ENCODE results near the gene TUBGCP2.

DNA sequence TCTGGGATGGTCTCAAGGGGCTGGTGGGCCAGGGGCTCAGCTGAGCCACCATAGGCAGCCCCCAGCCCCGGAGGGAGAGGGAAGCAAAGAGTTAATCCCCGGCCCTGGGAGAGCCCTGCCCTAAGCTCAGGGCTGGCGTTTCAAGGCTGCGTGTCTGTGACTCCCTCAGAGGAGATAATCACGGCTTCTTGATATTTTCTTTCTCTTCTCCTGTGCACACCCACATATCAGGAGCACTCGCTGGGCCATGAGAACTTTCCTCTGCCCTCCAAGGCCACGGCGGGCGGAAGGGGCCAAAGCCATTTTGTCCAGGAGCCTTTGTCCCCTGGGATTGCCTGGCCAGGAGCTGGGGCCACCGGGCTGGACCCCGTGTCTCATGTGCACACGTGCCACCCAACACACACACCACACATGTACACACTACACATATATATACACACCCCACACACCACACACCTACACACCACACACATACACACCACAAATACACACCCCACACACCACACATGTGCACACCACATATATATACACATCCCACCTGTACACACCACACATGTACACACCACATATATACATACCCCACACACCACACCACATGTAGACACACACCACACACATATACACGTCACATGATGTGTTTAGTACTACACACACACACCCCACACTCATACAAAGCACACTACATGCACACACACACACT lies 54.1 kb downstream of the TUBGCP2 start:
- no peak for TF ChIP-seq POLR2A (IDR thresholded peaks at IDR 0.05)
- TF ChIP-seq, protein P1, sequence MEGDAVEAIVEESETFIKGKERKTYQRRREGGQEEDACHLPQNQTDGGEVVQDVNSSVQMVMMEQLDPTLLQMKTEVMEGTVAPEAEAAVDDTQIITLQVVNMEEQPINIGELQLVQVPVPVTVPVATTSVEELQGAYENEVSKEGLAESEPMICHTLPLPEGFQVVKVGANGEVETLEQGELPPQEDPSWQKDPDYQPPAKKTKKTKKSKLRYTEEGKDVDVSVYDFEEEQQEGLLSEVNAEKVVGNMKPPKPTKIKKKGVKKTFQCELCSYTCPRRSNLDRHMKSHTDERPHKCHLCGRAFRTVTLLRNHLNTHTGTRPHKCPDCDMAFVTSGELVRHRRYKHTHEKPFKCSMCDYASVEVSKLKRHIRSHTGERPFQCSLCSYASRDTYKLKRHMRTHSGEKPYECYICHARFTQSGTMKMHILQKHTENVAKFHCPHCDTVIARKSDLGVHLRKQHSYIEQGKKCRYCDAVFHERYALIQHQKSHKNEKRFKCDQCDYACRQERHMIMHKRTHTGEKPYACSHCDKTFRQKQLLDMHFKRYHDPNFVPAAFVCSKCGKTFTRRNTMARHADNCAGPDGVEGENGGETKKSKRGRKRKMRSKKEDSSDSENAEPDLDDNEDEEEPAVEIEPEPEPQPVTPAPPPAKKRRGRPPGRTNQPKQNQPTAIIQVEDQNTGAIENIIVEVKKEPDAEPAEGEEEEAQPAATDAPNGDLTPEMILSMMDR (IDR thresholded peaks at IDR 0.05 in 4 of 5, conservative IDR thresholded peaks at IDR 0.05 in 1 of 5), result no peak

Measured in gastrocnemius medialis (tissue), 4 donors.